HG03442 (cell line): ENCODE data around the gene DGKD.
"Not testable (repeated sequence)": the region's sequence is repeated elsewhere in the genome, so short reads cannot be mapped to it uniquely, and the experiment has no call there.

ENCODE experiments used
- ATAC-seq: cut with Tn5 transposase; IDR thresholded peaks from one replicate; pipeline ENCODE4 v1.9.1; 2021; ENCODE audit warnings: mild to moderate bottlenecking, moderate library complexity; ENCODE audit not compliant: unreplicated experiment

Gene DGKD

DNA sequence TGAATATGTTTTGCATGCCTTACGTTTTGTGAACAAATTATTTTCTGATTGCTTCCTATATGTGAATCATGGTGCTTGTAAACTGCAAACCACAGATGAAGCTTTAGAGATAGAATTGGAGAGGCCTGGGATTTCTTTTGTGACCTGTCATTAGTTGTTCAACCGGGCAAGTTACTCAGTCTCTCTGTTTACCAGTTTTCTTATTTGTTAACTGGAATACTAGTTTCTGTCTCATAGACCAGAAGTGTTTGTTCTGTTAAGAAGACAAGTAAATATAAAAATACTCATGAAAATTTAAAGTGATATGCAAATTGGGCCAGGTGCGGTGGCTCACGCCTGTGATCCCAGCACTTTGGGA, 27.3 kb downstream of the DGKD start:
- no peak for ATAC-seq

GRCh38 chr2:233384015-233384414, 29.7 kb downstream of the DGKD start:
- no peak for ATAC-seq

DNA sequence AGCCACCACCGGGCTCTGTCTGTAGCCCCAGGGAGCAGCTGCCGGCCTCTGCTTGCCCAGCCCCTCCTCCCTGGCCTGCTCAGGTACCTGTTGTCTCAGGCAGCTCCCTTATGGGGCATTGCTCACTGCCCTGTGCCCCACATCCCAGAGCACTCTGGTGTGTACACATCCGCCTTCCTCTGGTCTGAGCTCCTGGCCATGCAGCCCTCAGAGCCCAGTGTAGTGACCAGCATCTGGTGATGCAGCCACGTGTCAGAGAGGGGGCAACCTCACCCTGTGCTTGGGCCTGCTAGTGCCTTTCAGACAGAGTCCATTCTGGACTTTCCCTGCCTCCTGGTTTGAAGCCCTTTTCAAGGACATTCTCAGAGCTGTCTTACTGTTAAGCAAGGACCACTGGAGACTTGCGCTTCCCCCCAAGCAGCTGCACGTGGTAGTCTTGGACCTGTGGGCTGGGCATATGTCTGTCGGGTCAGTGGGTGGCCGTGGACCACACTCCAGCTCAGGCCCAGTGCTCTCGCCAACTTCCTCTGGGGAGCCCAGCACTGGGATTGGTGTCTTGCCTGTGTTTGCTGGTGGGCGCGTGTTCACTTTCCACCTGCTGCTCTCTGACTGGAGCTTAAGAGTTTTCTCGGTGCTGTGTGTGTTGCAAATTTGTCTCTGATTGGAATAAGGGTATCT, 30.7 kb downstream of the DGKD start:
- no peak for ATAC-seq

DNA sequence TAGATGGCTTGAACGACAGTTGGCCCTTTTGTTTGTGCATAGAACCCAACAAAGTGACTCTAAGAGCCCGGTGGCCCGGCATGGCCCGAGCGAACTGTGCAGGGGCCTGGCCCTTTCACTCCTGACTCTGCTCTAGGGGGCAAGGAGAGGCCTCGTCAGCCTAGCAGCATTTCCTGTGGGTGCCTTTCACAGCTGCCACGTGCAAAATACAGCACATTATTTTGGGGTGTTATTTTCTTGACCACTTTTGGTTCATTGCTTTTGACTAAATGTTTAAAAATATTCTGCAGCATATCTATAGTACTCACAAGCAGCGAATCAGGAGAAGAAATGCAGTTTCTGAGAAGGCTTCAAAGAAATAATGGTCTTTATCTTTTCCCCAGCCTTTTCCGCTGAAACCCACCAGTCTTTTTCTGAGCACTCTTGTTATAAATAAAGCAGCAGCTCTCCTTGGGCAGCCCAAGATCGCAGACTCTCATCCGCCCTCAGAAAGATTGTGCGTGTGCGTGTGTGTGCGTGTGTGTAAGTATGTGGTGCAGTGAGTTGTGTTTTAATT, 31.3 kb downstream of the DGKD start:
- peak; percentile 48 for ATAC-seq

DNA sequence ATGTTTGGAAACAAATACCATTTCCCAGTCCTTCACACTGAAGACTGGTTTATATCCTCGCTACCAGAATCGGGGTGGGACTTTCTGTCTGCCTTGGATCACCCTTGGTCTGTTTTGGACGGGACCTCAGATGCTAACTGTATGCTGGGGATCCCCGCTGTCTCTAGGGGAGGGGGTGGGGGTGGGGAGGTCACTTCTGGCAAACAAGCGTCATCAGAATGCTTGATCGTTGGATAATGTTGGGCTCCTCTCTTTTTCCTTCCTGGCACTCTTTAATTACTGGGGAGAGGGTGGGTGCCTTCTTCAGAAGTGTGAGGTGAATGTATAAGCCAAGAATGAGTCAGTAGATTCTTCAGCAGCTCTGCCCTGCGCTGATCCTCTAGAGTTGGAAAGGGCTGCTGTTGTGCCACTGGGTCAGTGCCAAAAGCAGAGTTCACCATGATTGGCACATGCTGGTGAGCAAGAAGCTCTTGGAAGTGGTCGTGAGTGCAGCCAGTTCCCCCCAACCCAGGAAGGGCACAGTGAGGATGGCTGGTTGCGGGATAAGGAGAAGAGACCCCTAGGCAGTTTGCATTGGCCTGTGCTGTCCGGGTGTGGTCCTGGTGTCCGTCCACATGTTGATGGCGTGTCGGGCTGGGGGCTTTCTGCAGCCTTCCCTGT, 32.2 kb downstream of the DGKD start:
- no peak for ATAC-seq

DNA sequence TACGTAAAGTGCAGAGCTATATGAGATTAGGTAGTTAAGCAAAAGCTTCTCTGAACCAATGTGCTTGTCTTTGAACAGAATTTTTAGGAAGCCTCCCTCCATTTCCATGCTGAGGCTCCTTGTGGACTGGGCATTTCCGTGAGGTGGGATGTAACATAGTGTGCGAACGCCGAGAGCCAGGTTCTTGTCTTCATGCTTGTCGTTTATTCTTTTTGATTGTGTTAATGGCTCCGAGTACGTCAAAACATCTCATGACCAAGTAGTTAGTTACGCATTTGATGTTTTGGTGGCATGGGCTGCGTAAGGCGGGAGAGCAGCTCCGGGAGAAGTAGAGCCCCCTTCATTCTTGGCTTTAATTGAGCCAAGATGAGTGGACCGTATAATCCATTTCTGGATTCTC, 32.9 kb downstream of the DGKD start:
- ATAC-seq: no peak

DNA sequence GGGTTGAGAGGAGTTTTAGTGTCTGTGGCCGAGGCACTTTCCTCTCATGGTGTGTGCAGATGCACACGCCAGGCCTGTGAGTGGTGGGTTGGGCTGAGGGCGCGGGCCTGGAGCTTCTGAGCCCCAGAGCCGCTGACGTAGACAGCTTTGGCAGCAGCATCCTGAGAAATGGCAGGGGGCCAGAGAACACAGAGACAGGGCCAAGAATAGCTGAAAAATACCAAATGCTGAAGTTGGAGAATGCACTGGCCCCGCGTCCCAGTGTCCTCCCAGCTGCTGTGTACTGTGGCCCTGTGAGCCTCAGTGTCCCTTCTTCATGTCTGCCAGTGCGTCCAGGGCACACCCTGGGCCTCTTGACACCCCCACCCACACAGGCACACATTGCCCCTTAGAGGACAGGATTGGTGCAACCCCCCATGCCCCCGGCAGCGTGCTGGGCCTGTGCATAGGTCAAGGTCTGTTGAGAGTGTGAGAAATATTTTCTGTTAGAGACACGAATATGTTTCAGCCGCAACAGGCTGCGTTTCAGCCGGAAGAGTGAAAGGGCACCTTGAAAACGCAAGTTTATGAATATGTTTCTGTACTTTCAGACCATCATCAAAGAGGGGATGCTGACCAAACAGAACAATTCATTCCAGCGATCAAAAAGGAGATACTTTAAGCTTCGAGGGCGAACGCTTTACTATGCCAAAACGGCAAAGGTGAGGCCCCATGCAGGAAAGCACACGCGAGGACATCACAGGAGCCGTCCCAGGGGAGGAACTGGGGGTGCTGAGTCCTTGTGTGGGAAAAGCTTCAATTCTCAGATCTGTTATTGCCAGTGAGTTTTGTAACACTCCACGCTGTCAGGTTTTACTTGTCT, 33.6 kb downstream of the DGKD start:
- ATAC-seq: no peak

- no peak for ATAC-seq
Observed at GRCh38 chr2:233389601-233390125, 35.4 kb downstream of the DGKD start.

GRCh38 chr2:233395687-233396086, 41.4 kb downstream of the DGKD start:
- ATAC-seq: no peak

DNA sequence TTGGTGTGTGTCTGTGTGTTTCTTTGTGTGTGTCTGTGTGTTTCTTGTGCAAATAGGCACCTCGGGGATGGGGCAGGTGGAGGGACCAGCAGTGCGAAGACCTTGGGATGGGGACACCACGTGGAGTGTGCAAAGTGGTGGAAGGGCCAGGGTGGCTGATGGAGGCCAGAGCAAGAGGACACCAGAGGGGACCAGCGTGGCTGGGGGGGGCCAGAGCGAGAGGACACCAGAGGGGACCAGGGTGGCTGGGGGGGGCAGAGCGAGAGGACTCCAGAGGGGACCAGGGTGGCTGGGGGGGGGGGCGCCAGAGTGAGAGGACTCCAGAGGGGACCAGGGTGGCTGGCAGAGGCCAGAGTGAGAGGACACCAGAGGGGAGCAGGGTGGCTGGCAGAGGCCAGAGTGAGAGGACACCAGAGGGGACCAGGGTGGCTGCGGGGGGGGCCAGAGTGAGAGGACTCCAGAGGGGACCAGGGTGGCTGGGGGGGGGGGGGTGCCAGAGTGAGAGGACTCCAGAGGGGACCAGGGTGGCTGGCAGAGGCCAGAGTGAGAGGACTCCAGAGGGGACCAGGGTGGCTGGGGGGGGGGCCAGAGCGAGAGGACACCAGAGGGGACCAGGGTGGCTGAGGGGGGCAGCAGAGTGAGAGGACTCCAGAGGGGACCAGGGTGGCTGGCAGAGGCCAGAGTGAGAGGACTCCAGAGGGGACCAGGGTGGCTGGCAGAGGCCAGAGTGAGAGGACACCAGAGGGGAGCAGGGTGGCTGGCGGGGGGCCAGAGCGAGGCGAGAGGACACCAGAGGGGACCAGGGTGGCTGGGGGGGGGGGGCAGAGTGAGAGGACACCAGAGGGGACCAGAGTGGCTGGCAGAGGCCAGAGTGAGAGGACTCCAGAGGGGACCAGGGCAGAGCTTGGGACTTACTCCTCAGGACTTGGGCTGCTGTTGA, 42.7 kb downstream of the DGKD start:
- ATAC-seq: not testable (repeated sequence)

DNA sequence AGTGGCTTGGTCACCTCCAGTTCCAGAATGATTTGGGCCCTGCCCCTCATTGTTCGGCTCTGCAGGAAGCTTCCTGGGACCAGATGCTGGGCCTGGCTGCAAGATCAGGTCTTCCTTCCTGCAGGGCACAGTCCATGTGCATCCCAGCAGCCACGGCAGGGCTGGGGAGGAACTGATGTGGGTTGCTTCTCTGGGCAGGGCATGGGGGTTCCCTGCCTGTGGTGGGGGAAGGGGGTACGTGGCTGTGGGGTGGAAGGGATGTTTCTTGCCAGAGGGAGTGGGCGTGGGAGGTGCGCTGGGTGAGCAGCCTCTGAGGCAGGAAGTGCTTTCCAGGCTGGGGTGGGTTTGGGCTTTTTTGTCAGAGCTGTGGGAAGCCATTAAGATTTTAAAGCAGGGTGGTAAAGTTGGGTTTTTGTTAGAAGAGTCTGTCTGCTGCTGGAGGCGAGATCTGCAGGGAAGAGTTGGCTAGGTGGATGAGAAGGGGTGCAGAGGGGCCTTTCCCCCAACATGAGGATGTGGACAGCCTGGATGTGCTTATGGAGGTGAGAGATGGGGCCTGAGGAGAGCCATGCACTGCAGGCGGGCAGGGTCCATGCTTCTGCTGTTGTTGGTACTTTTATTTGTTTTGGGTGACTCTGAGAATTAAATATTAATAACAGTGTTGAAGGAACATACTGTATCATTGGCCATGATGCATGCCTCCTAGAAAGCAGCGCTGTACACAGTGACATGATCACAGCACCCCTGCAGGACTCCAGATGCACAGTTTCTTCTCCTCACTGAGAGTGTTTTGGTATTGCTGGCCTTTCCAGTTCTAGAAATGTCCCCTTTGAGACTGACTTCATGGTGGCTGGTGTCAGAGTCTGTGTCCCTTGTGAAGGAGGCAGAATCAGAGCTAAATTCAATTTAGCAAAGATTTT, 45.3 kb downstream of the DGKD start:
- no peak for ATAC-seq

- ATAC-seq: no peak
Observed at GRCh38 chr2:233400341-233400740, 46.0 kb downstream of the DGKD start.

DNA sequence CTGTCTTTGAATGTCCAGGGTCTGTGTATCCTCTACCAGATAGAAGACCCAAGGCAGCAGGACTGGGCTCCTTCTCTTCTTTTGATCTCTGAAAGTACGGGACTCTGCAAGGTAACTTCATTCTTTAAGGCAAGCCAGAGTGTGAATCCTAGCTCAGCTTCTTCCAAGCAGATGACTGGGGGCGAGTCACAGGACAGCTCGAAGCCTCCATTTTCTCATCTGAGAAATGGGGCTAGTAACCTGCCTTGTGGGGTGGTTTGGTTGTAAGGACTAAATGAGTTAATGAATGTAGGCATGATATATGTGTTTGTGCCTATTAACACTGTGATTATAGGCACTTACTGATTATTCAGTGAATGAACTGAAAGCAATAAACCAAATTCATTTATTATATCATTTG, 46.7 kb downstream of the DGKD start:
- ATAC-seq: no peak

GRCh38 chr2:233402346-233402745, 48.1 kb downstream of the DGKD start:
- no peak for ATAC-seq

DNA sequence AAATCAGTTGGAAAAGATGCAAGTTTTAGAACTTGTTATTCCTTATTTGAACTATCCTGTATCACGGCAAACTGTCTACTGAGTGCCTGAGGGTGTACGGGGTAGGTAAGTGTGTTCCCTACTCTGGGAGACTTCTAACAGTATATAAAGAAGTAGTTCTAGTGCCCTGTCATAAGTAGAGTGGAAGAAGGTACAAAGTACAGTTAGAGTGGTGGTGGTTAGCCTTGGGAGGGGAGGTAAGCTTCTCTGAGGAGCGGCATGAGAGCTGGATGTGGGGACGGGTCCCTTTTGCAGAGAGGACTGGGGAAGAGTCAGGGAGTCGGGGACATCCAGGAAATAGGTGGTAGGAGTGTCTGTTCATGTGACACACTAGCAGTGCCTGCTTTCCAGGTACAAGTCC, 48.5 kb downstream of the DGKD start:
- no peak for ATAC-seq

- no peak for ATAC-seq
Observed at GRCh38 chr2:233404222-233404621, 49.9 kb downstream of the DGKD start.

GRCh38 chr2:233406865-233407264, 52.6 kb downstream of the DGKD start:
- no peak for ATAC-seq

GRCh38 chr2:233407771-233408181, 53.5 kb downstream of the DGKD start:
- no peak for ATAC-seq
